Activated CD8-positive, alpha-beta memory T cell treated with anti-CD3 and anti-CD28 coated beads, Interleukin-2, amount 10 ng/mL, durations not matched to agents 7 days and 5 days (primary cell): Measurements from ENCODE around the gene UBTD1. TPM values are rescaled to one million over a fixed set of nuclear protein-coding genes. Genes with fewer than 3 reads are reported as not detected.

Experiments
- ATAC-seq: fragments of 150-1000 bp; cut with Tn5 transposase; one replicate; pipeline ENCODE4 v1.10.0; 2021; ENCODE audit warnings: moderate library complexity
- CTCF ChIA-PET: fragments of 350-600 bp; sonication (Branson Sonifier 250); formaldehyde crosslinking; loops from one replicate; lab custom pipeline; 2021; ENCODE audit warnings: antibody characterized with exemption; lab: Charles Lee
- DNase-seq: peaks from one replicate; pipeline ENCODE4 v3.0.0-alpha.2; 2020
- H3K27ac Mint-ChIP-seq: one replicate; pipeline ENCODE4 v1.8.0; 2021; ENCODE audit warnings: mild to moderate bottlenecking, mixed read lengths
- H3K27me3 Mint-ChIP-seq: one replicate; pipeline ENCODE4 v1.8.0; 2021; ENCODE audit warnings: mixed read lengths
- H3K36me3 Mint-ChIP-seq: one replicate; pipeline ENCODE4 v1.8.0; 2021; ENCODE audit warnings: mild to moderate bottlenecking, mixed read lengths
- H3K4me1 Mint-ChIP-seq: one replicate; pipeline ENCODE4 v1.8.0; 2021; ENCODE audit warnings: mixed read lengths
- H3K4me3 Mint-ChIP-seq: one replicate; pipeline ENCODE4 v1.8.0; 2021; ENCODE audit warnings: mild to moderate bottlenecking, moderate library complexity, mixed read lengths
- H3K9me3 Mint-ChIP-seq: one replicate; pipeline ENCODE4 v1.8.0; 2022; ENCODE audit warnings: low read depth, mixed read lengths
- total RNA-seq, 2 experiments: library from RNA; stranded (reverse); gene quantifications; one replicate each; pipeline ENCODE4 v1.2.3, GENCODE V29; 2021

UBTD1 gene
- total RNA-seq: 1 to 10 TPM in 1 of 2 experiments, under 1 TPM in 1; 0.88 to 1.3 TPM

- peak; percentile 1 for ATAC-seq
- CTCF ChIA-PET: interaction anchor here (0.7 to 1.8 kb wide), 5 partner anchors 47 to 98 kb away, joined by 3 to 6 read pairs (median 4); partner anchors contain the start of genes ANKRD2 and RRP12
These were observed at the start of gene UBTD1 for GRCh38 chr10:97498841-97499560. Gene UBTD1, plus strand, starts transcription at chr10:97498924. Its CDS starts 280 bp downstream, at chr10:97499204.

GRCh38 chr10:97450828-97451227, 47.9 kb upstream of the UBTD1 start:
- Mint-ChIP-seq H3K4me1 (peaks cover 38% of the 10 kb centered on the region), H3K27me3 (no peaks in the 10 kb centered on the region), H3K9me3 (no peaks in the 10 kb centered on the region), H3K27ac (no peak overlapping the region), H3K4me3 (no peak overlapping the region), H3K36me3 (peaks cover 8% of the 10 kb centered on the region)
- DNase-seq: no peak
- CTCF ChIA-PET: no interaction called here
- no peak for ATAC-seq

More at GRCh38 chr10:97498841-97499560, at the start of gene UBTD1:
- Mint-ChIP-seq H3K4me1 (peaks cover 37% of the 10 kb centered on the region), H3K27me3 (peaks cover 38% of the 10 kb centered on the region), H3K4me3 (peak within 1 kb of the TSS; percentile 85), H3K27ac (peak within 1 kb of the TSS; percentile 94), H3K9me3 (no peaks in the 10 kb centered on the region), H3K36me3 (peaks cover 3% of the 10 kb centered on the region)
- peak; percentile 50 for DNase-seq

- H3K9me3 Mint-ChIP-seq: no peaks in the 10 kb centered on the region
- CTCF ChIA-PET: interaction anchor here (1.0 kb wide), 1 partner anchor 13 kb away, joined by 3 read pairs; no protein-coding TSS in a partner anchor
- H3K27ac Mint-ChIP-seq: no peak overlapping the region
These were observed 47.1 kb upstream of the UBTD1 start for GRCh38 chr10:97451605-97452004.

GRCh38 chr10:97452352-97452751, 46.4 kb upstream of the UBTD1 start:
- H3K4me3 Mint-ChIP-seq: no peak overlapping the region
- H3K27me3 Mint-ChIP-seq: no peaks in the 10 kb centered on the region
- CTCF ChIA-PET: interaction anchor here (0.9 to 1.0 kb wide), 2 partner anchors 9 to 12 kb away, joined by 3 to 4 read pairs; no protein-coding TSS in a partner anchor
- H3K4me1 Mint-ChIP-seq: peaks cover 25% of the 10 kb centered on the region
- no peak for ATAC-seq
- H3K36me3 Mint-ChIP-seq: peaks cover 17% of the 10 kb centered on the region
- no peaks in the 10 kb centered on the region for H3K9me3 Mint-ChIP-seq
- DNase-seq: no peak
- H3K27ac Mint-ChIP-seq: no peak overlapping the region

More at GRCh38 chr10:97451605-97452004, 47.1 kb upstream of the UBTD1 start:
- H3K27me3 Mint-ChIP-seq: no peaks in the 10 kb centered on the region
- ATAC-seq: no peak
- no peak for DNase-seq
- H3K4me1 Mint-ChIP-seq: peaks cover 33% of the 10 kb centered on the region
- H3K36me3 Mint-ChIP-seq: peaks cover 11% of the 10 kb centered on the region
- H3K4me3 Mint-ChIP-seq: no peak overlapping the region

GRCh38 chr10:97454330-97455036, 44.2 kb upstream of the UBTD1 start:
- CTCF ChIA-PET: interaction anchor here (1.2 kb wide), 1 partner anchor 10 kb away, joined by 3 read pairs; no protein-coding TSS in a partner anchor
- H3K27me3 Mint-ChIP-seq: no peaks in the 10 kb centered on the region
- H3K9me3 Mint-ChIP-seq: no peaks in the 10 kb centered on the region
- no peak for DNase-seq
- no peak for ATAC-seq
- peaks cover 12% of the 10 kb centered on the region for H3K4me1 Mint-ChIP-seq
- peaks cover 24% of the 10 kb centered on the region for H3K36me3 Mint-ChIP-seq
- H3K27ac Mint-ChIP-seq: peak overlapping the region; percentile 34
- H3K4me3 Mint-ChIP-seq: no peak overlapping the region

- no peak overlapping the region for H3K4me3 Mint-ChIP-seq
- peaks cover 8% of the 10 kb centered on the region for H3K4me1 Mint-ChIP-seq
- CTCF ChIA-PET: interaction anchor here (0.5 to 1.5 kb wide), 5 partner anchors 20 to 97 kb away, joined by 3 to 7 read pairs (median 3); partner anchors contain the start of gene RRP12
- H3K9me3 Mint-ChIP-seq: no peaks in the 10 kb centered on the region
- no peaks in the 10 kb centered on the region for H3K27me3 Mint-ChIP-seq
- no peak overlapping the region for H3K27ac Mint-ChIP-seq
- no peak for ATAC-seq
- peaks cover 37% of the 10 kb centered on the region for H3K36me3 Mint-ChIP-seq
- no peak for DNase-seq
These were observed 42.6 kb upstream of the UBTD1 start for GRCh38 chr10:97456034-97456685.

GRCh38 chr10:97456686-97457065, 42.0 kb upstream of the UBTD1 start:
- DNase-seq: no peak
- CTCF ChIA-PET: interaction anchor here (0.7 to 1.5 kb wide), 5 partner anchors 14 to 97 kb away, joined by 3 to 7 read pairs (median 3); partner anchors contain the start of gene RRP12
- H3K27me3 Mint-ChIP-seq: no peaks in the 10 kb centered on the region
- no peak overlapping the region for H3K27ac Mint-ChIP-seq
- no peak overlapping the region for H3K4me3 Mint-ChIP-seq
- H3K36me3 Mint-ChIP-seq: peaks cover 40% of the 10 kb centered on the region
- peaks cover 8% of the 10 kb centered on the region for H3K4me1 Mint-ChIP-seq
- H3K9me3 Mint-ChIP-seq: no peaks in the 10 kb centered on the region
- ATAC-seq: no peak

- no peaks in the 10 kb centered on the region for H3K9me3 Mint-ChIP-seq
- H3K36me3 Mint-ChIP-seq: peaks cover 50% of the 10 kb centered on the region
- no peaks in the 10 kb centered on the region for H3K27me3 Mint-ChIP-seq
- H3K27ac Mint-ChIP-seq: no peak overlapping the region
- DNase-seq (no peak), ATAC-seq (no peak)
- CTCF ChIA-PET: interaction anchor here (1.2 to 1.3 kb wide), 2 partner anchors 52 to 56 kb away, joined by 3 to 4 read pairs; no protein-coding TSS in a partner anchor
- peaks cover 6% of the 10 kb centered on the region for H3K4me1 Mint-ChIP-seq
- no peak overlapping the region for H3K4me3 Mint-ChIP-seq
These were observed 39.6 kb upstream of the UBTD1 start for GRCh38 chr10:97459111-97459510.

GRCh38 chr10:97459933-97460332, 38.8 kb upstream of the UBTD1 start:
- no peak for ATAC-seq
- Mint-ChIP-seq H3K4me1 (no peaks in the 10 kb centered on the region), H3K9me3 (no peaks in the 10 kb centered on the region), H3K27me3 (no peaks in the 10 kb centered on the region), H3K4me3 (no peak overlapping the region), H3K36me3 (peaks cover 51% of the 10 kb centered on the region), H3K27ac (no peak overlapping the region)
- CTCF ChIA-PET: interaction anchor here (1.3 kb wide), 1 partner anchor 56 kb away, joined by 4 read pairs; no protein-coding TSS in a partner anchor
- DNase-seq: no peak

GRCh38 chr10:97462309-97462708, 36.4 kb upstream of the UBTD1 start:
- CTCF ChIA-PET: interaction anchor here (1.4 to 2.4 kb wide), 3 partner anchors 8 to 151 kb away, joined by 3 to 6 read pairs (median 4); no protein-coding TSS in a partner anchor
- peaks cover 39% of the 10 kb centered on the region for H3K36me3 Mint-ChIP-seq
- no peak overlapping the region for H3K4me3 Mint-ChIP-seq
- ATAC-seq (no peak), DNase-seq (no peak)
- H3K9me3 Mint-ChIP-seq: no peaks in the 10 kb centered on the region
- H3K27ac Mint-ChIP-seq: no peak overlapping the region
- H3K27me3 Mint-ChIP-seq: no peaks in the 10 kb centered on the region
- no peaks in the 10 kb centered on the region for H3K4me1 Mint-ChIP-seq

- Mint-ChIP-seq H3K9me3 (no peaks in the 10 kb centered on the region), H3K4me1 (no peaks in the 10 kb centered on the region), H3K36me3 (peaks cover 34% of the 10 kb centered on the region), H3K27ac (peak overlapping the region; percentile 54), H3K27me3 (no peaks in the 10 kb centered on the region), H3K4me3 (no peak overlapping the region)
- DNase-seq (no peak), ATAC-seq (no peak)
- CTCF ChIA-PET: interaction anchor here (0.7 to 1.8 kb wide), 12 partner anchors 10 to 1591 kb away, joined by 3 to 7 read pairs (median 5); partner anchors contain the start of gene RRP12
These were observed 35.2 kb upstream of the UBTD1 start for GRCh38 chr10:97463363-97464132.

- CTCF ChIA-PET: interaction anchor here (0.7 to 1.8 kb wide), 12 partner anchors 10 to 1592 kb away, joined by 3 to 7 read pairs (median 5); partner anchors contain the start of gene RRP12
- DNase-seq: no peak
- Mint-ChIP-seq H3K4me1 (no peaks in the 10 kb centered on the region), H3K27me3 (no peaks in the 10 kb centered on the region), H3K4me3 (no peak overlapping the region), H3K36me3 (peaks cover 34% of the 10 kb centered on the region), H3K9me3 (no peaks in the 10 kb centered on the region), H3K27ac (peak overlapping the region; percentile 39)
- ATAC-seq: no peak
These were observed 34.5 kb upstream of the UBTD1 start for GRCh38 chr10:97464226-97464625.
